SK-N-SH (cell line): ENCODE measurements around the gene SLC25A30.

ENCODE experiments used
- CTCF ChIP-seq: fragments of 200-600 bp; sonication (generic); IDR thresholded peaks from 2 replicates; pipeline ENCODE4 v1.6.1; 2017; ENCODE audit warnings: antibody characterized with exemption, mild to moderate bottlenecking, moderate library complexity
- EP300 ChIP-seq, 2 experiments: IDR thresholded peaks; 2 replicates each; pipeline versions ENCODE4 v1.4.0 to v1.6.1; 2012; ENCODE audit warnings: borderline replicate concordance in 1 of 2, low read depth in 1 of 2, low read length in 1 of 2
- NFIC ChIP-seq: IDR thresholded peaks from 2 replicates; pipeline ENCODE4 v1.4.0; 2012; ENCODE audit warnings: borderline replicate concordance
- NRF1 ChIP-seq: IDR thresholded peaks from 2 replicates; pipeline ENCODE4 v1.6.1; 2012; ENCODE audit warnings: low read depth, mild to moderate bottlenecking, low read length
- POLR2AphosphoS5 ChIP-seq: IDR thresholded peaks from 2 replicates; pipeline ENCODE4 v1.6.1; 2012; ENCODE audit warnings: low read depth, low read length
- RAD21 ChIP-seq: IDR thresholded peaks from 2 replicates; pipeline ENCODE4 v1.6.1; 2012; ENCODE audit warnings: mild to moderate bottlenecking, low read length
- TF ChIP-seq, protein P1 (sequence below): IDR thresholded peaks from 2 replicates; pipeline ENCODE4 v1.6.1; 2012; ENCODE audit warnings: mild to moderate bottlenecking, low read depth, low read length, moderate library complexity
- TF ChIP-seq, protein P2 (sequence below): IDR thresholded peaks from 2 replicates; pipeline ENCODE4; 2012

- no peak for TF ChIP-seq CTCF
- TF ChIP-seq, protein P1, sequence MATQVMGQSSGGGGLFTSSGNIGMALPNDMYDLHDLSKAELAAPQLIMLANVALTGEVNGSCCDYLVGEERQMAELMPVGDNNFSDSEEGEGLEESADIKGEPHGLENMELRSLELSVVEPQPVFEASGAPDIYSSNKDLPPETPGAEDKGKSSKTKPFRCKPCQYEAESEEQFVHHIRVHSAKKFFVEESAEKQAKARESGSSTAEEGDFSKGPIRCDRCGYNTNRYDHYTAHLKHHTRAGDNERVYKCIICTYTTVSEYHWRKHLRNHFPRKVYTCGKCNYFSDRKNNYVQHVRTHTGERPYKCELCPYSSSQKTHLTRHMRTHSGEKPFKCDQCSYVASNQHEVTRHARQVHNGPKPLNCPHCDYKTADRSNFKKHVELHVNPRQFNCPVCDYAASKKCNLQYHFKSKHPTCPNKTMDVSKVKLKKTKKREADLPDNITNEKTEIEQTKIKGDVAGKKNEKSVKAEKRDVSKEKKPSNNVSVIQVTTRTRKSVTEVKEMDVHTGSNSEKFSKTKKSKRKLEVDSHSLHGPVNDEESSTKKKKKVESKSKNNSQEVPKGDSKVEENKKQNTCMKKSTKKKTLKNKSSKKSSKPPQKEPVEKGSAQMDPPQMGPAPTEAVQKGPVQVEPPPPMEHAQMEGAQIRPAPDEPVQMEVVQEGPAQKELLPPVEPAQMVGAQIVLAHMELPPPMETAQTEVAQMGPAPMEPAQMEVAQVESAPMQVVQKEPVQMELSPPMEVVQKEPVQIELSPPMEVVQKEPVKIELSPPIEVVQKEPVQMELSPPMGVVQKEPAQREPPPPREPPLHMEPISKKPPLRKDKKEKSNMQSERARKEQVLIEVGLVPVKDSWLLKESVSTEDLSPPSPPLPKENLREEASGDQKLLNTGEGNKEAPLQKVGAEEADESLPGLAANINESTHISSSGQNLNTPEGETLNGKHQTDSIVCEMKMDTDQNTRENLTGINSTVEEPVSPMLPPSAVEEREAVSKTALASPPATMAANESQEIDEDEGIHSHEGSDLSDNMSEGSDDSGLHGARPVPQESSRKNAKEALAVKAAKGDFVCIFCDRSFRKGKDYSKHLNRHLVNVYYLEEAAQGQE = no peak
- no peak for TF ChIP-seq NFIC
- no peak for TF ChIP-seq NRF1
- TF ChIP-seq POLR2AphosphoS5 = no peak
- no peak for TF ChIP-seq RAD21
- no peak for TF ChIP-seq EP300 (IDR thresholded peaks at IDR 0.05; ENCODE audit: borderline replicate concordance in 1 of 2, low read depth in 1 of 2, low read length in 1 of 2)
- TF ChIP-seq, protein P2, sequence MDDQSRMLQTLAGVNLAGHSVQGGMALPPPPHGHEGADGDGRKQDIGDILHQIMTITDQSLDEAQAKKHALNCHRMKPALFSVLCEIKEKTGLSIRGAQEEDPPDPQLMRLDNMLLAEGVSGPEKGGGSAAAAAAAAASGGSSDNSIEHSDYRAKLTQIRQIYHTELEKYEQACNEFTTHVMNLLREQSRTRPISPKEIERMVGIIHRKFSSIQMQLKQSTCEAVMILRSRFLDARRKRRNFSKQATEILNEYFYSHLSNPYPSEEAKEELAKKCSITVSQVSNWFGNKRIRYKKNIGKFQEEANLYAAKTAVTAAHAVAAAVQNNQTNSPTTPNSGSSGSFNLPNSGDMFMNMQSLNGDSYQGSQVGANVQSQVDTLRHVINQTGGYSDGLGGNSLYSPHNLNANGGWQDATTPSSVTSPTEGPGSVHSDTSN = no peak
Observed at GRCh38 chr13:45367358-45367757, 50.8 kb downstream of the SLC25A30 start.
